CD8-positive, alpha-beta memory T cell (primary cell): ENCODE data around the gene DNMT3B. TPM values are rescaled to one million over a fixed set of nuclear protein-coding genes. Genes with fewer than 3 reads are reported as not detected.

ENCODE experiments used
- CTCF ChIA-PET: fragments of 350-600 bp; sonication (Branson Sonifier 250); formaldehyde crosslinking; loops from one replicate; lab custom pipeline; 2021; ENCODE audit warnings: antibody characterized with exemption; lab: Charles Lee
- POLR2A ChIA-PET: fragments of 350-600 bp; sonication (Branson Sonifier 250); formaldehyde crosslinking; loops from one replicate; lab custom pipeline; 2021; ENCODE audit warnings: antibody characterized with exemption; lab: Charles Lee
- DNase-seq, 5 donors: peaks; one replicate each; pipeline versions ENCODE4 v3.0.0 to v3.0.0-alpha.2; 2020 to 2022; ENCODE audit warnings: mixed read lengths in 1 of 5
- H3K27ac ChIP-seq: one replicate; pipeline ENCODE4 v1.7.0; 2013; ENCODE audit warnings: low read depth, mild to moderate bottlenecking, low read length, moderate library complexity
- H3K27me3 ChIP-seq: 2 replicates; pipeline ENCODE4 v1.7.0; 2013; ENCODE audit warnings: low read length, mild to moderate bottlenecking; ENCODE audit not compliant: insufficient read depth, poor library complexity, severe bottlenecking
- H3K36me3 ChIP-seq: 2 replicates; pipeline ENCODE4 v1.7.0; 2013; ENCODE audit warnings: mild to moderate bottlenecking, low read length, moderate library complexity; ENCODE audit not compliant: insufficient read depth
- H3K4me1 ChIP-seq: 2 replicates; pipeline ENCODE4 v1.7.0; 2013; ENCODE audit warnings: mild to moderate bottlenecking, low read length, moderate library complexity; ENCODE audit not compliant: insufficient read depth
- H3K4me3 ChIP-seq: 2 replicates; pipeline ENCODE4 v1.7.0; 2013; ENCODE audit warnings: mild to moderate bottlenecking, low read length
- H3K9me3 ChIP-seq: 2 replicates; pipeline ENCODE4 v1.7.0; 2013; ENCODE audit warnings: mild to moderate bottlenecking, low read length
- H3K27ac Mint-ChIP-seq, 8 donors: one replicate each; pipeline ENCODE4 v1.8.0; 2020 to 2021; ENCODE audit warnings: mixed read lengths in 8 of 8, mild to moderate bottlenecking in 6 of 8, inconsistent platforms in 3 of 8, moderate library complexity in 3 of 8
- H3K27me3 Mint-ChIP-seq, 2 donors: one replicate each; pipeline ENCODE4 v1.8.0; 2020 to 2021; ENCODE audit warnings: mixed read lengths in 2 of 2, mild to moderate bottlenecking in 1 of 2, moderate library complexity in 1 of 2
- H3K36me3 Mint-ChIP-seq, 3 donors: one replicate each; pipeline ENCODE4 v1.8.0; 2020 to 2021; ENCODE audit warnings: mixed read lengths in 3 of 3, inconsistent platforms in 1 of 3, mild to moderate bottlenecking in 1 of 3
- H3K4me1 Mint-ChIP-seq, 3 donors: one replicate each; pipeline ENCODE4 v1.8.0; 2020 to 2021; ENCODE audit warnings: mixed read lengths in 3 of 3, inconsistent platforms in 1 of 3, mild to moderate bottlenecking in 1 of 3
- H3K4me3 Mint-ChIP-seq, 7 donors: one replicate each; pipeline ENCODE4 v1.8.0; 2020 to 2021; ENCODE audit warnings: mixed read lengths in 7 of 7, mild to moderate bottlenecking in 6 of 7, moderate library complexity in 4 of 7, inconsistent platforms in 2 of 7
- H3K9me3 Mint-ChIP-seq, 5 donors: one replicate each; pipeline ENCODE4 v1.8.0; 2020 to 2022; ENCODE audit warnings: mixed read lengths in 5 of 5, mild to moderate bottlenecking in 3 of 5, moderate library complexity in 2 of 5, inconsistent platforms in 1 of 5
- polyA plus RNA-seq: library from polyadenylated mRNA; unstranded; fragments of 300-500 nt; fragmentation: Illumina TruSeq; gene quantifications from one replicate; pipeline ENCODE4 v1.2.3, GENCODE V29; 2021
- total RNA-seq, 2 experiments: library from RNA; stranded (reverse); gene quantifications; one replicate each; pipeline ENCODE4 v1.2.3, GENCODE V29; 2021

DNMT3B gene
- total and polyA plus RNA-seq, 3 experiments from 2014 or later: 0.22 to 1.4 (median 1.00) TPM

- H3K27me3 ChIP-seq: no peaks in the 10 kb centered on the region
Observed at GRCh38 chr20:32822225-32822624, 60.0 kb downstream of the DNMT3B start.

GRCh38 chr20:32823078-32823477 lies 60.9 kb downstream of the DNMT3B start:
- H3K4me3 Mint-ChIP-seq: peak overlapping the region in 5 of 7 donors; percentile 1 to 94 (median 7)
- CTCF ChIA-PET: no interaction called here

More at GRCh38 chr20:32822225-32822624, 60.0 kb downstream of the DNMT3B start:
- Mint-ChIP-seq H3K36me3 (peaks cover 0 to 26% (median 0%) of the 10 kb centered on the region in 3 donors), H3K27me3 (peaks cover 0 to 6% of the 10 kb centered on the region in 2 donors), H3K4me3 (peak overlapping the region in 6 of 7 donors; percentile 94 to 100 (median 98)), H3K4me1 (peaks cover 50 to 62% (median 52%) of the 10 kb centered on the region in 3 donors), H3K9me3 (no peaks in the 10 kb centered on the region), H3K27ac (peak overlapping the region in 7 of 8 donors; percentile 68 to 99 (median 76))
- Histone ChIP-seq H3K36me3 (peaks cover 5% of the 10 kb centered on the region), H3K4me1 (peaks cover 42% of the 10 kb centered on the region), H3K27ac (no peak overlapping the region), H3K4me3 (no peak overlapping the region), H3K9me3 (no peaks in the 10 kb centered on the region)
- ChIA-PET CTCF (interaction anchor here (1.3 kb wide), 1 partner anchor 44 kb away, joined by 3 read pairs; no protein-coding TSS in a partner anchor), POLR2A (no interaction called here)
- DNase-seq: no peak

GRCh38 chr20:32823737-32824588 lies 61.8 kb downstream of the DNMT3B start:
- H3K4me1 ChIP-seq: peaks cover 52% of the 10 kb centered on the region
- Mint-ChIP-seq H3K9me3 (no peaks in the 10 kb centered on the region), H3K36me3 (peaks cover 5 to 42% (median 9%) of the 10 kb centered on the region in 3 donors), H3K27ac (peak overlapping the region; percentile 36 to 97 (median 74)), H3K4me3 (peak overlapping the region in 4 of 7 donors; percentile 0 to 47 (median 20)), H3K4me1 (peaks cover 59 to 74% (median 64%) of the 10 kb centered on the region in 3 donors), H3K27me3 (peaks cover 0 to 6% of the 10 kb centered on the region in 2 donors)
- CTCF ChIA-PET: no interaction called here
- POLR2A ChIA-PET: interaction anchor here (0.5 kb wide), 2 partner anchors 9 to 32 kb away, joined by 4 to 6 read pairs; no protein-coding TSS in a partner anchor
- no peaks in the 10 kb centered on the region for H3K27me3 ChIP-seq
- H3K36me3 ChIP-seq: peaks cover 18% of the 10 kb centered on the region
- no peak overlapping the region for H3K27ac ChIP-seq
- no peaks in the 10 kb centered on the region for H3K9me3 ChIP-seq
- no peak overlapping the region for H3K4me3 ChIP-seq
- DNase-seq: no peak

More at GRCh38 chr20:32823078-32823477, 60.9 kb downstream of the DNMT3B start:
- Histone ChIP-seq H3K27me3 (no peaks in the 10 kb centered on the region), H3K36me3 (peaks cover 13% of the 10 kb centered on the region), H3K9me3 (no peaks in the 10 kb centered on the region), H3K4me1 (peaks cover 45% of the 10 kb centered on the region), H3K4me3 (no peak overlapping the region), H3K27ac (no peak overlapping the region)
- Mint-ChIP-seq H3K9me3 (no peaks in the 10 kb centered on the region), H3K27me3 (peaks cover 0 to 6% of the 10 kb centered on the region in 2 donors), H3K4me1 (peaks cover 53 to 66% (median 57%) of the 10 kb centered on the region in 3 donors), H3K27ac (peak overlapping the region; percentile 63 to 97 (median 74)), H3K36me3 (peaks cover 3 to 35% (median 3%) of the 10 kb centered on the region in 3 donors)
- POLR2A ChIA-PET: no interaction called here
- no peak for DNase-seq

- H3K27ac Mint-ChIP-seq: peak overlapping the region; percentile 15 to 84 (median 50)
- Histone ChIP-seq H3K9me3 (no peaks in the 10 kb centered on the region), H3K27ac (no peak overlapping the region), H3K4me1 (peaks cover 38% of the 10 kb centered on the region), H3K27me3 (no peaks in the 10 kb centered on the region), H3K36me3 (peaks cover 18% of the 10 kb centered on the region), H3K4me3 (no peak overlapping the region)
- no peak for DNase-seq
- POLR2A ChIA-PET: no interaction called here
- H3K9me3 Mint-ChIP-seq: no peaks in the 10 kb centered on the region
- H3K36me3 Mint-ChIP-seq: peaks cover 10 to 72% (median 14%) of the 10 kb centered on the region in 3 donors
- CTCF ChIA-PET: interaction anchor here (1.8 kb wide), 1 partner anchor 8 kb away, joined by 5 read pairs; the partner anchor contains the start of gene MAPRE1
- H3K4me3 Mint-ChIP-seq: peak overlapping the region in 3 of 7 donors; percentile 1 to 16 (median 10)
- H3K4me1 Mint-ChIP-seq: peaks cover 52 to 83% (median 65%) of the 10 kb centered on the region in 3 donors
- H3K27me3 Mint-ChIP-seq: peaks cover 0 to 3% of the 10 kb centered on the region in 2 donors
Observed at GRCh38 chr20:32828029-32828680, 66.0 kb downstream of the DNMT3B start.

GRCh38 chr20:32829311-32830005 lies 67.3 kb downstream of the DNMT3B start:
- no peaks in the 10 kb centered on the region for H3K9me3 ChIP-seq
- ChIA-PET CTCF (interaction anchor here (1.8 kb wide), 2 partner anchors 9 to 14 kb away, joined by 3 to 5 read pairs; partner anchors contain the start of gene MAPRE1), POLR2A (no interaction called here)
- no peaks in the 10 kb centered on the region for H3K27me3 ChIP-seq
- Mint-ChIP-seq H3K4me1 (peaks cover 41 to 76% (median 58%) of the 10 kb centered on the region in 3 donors), H3K4me3 (peak overlapping the region in 2 of 7 donors; percentile 19 to 27), H3K36me3 (peaks cover 10 to 77% (median 14%) of the 10 kb centered on the region in 3 donors), H3K27ac (peak overlapping the region in 7 of 8 donors; percentile 45 to 91 (median 58)), H3K27me3 (no peaks in the 10 kb centered on the region), H3K9me3 (no peaks in the 10 kb centered on the region)
- peaks cover 27% of the 10 kb centered on the region for H3K36me3 ChIP-seq
- H3K4me1 ChIP-seq: peaks cover 25% of the 10 kb centered on the region
- no peak overlapping the region for H3K4me3 ChIP-seq
- H3K27ac ChIP-seq: no peak overlapping the region
- no peak for DNase-seq

- H3K27me3 ChIP-seq: no peaks in the 10 kb centered on the region
- Mint-ChIP-seq H3K9me3 (no peaks in the 10 kb centered on the region), H3K4me3 (peak overlapping the region in 2 of 7 donors; percentile 5 to 62), H3K4me1 (peaks cover 38 to 74% (median 54%) of the 10 kb centered on the region in 3 donors), H3K27me3 (no peaks in the 10 kb centered on the region), H3K27ac (peak overlapping the region; percentile 1 to 91 (median 29)), H3K36me3 (peaks cover 10 to 81% (median 14%) of the 10 kb centered on the region in 3 donors)
- H3K27ac ChIP-seq: no peak overlapping the region
- CTCF ChIA-PET: interaction anchor here (1.8 kb wide), 1 partner anchor 13 kb away, joined by 3 read pairs; no protein-coding TSS in a partner anchor
- peaks cover 27% of the 10 kb centered on the region for H3K36me3 ChIP-seq
- no peak overlapping the region for H3K4me3 ChIP-seq
- DNase-seq: no peak
- POLR2A ChIA-PET: no interaction called here
- H3K4me1 ChIP-seq: peaks cover 24% of the 10 kb centered on the region
- no peaks in the 10 kb centered on the region for H3K9me3 ChIP-seq
Observed at GRCh38 chr20:32830437-32830836, 68.3 kb downstream of the DNMT3B start.

GRCh38 chr20:32831982-32832381 lies 69.8 kb downstream of the DNMT3B start:
- CTCF ChIA-PET: no interaction called here
- POLR2A ChIA-PET: interaction anchor here (0.7 kb wide), 2 partner anchors 12 to 94 kb away, joined by 5 to 7 read pairs; partner anchors contain the start of gene MAPRE1
- Histone ChIP-seq H3K4me3 (no peak overlapping the region), H3K4me1 (peaks cover 27% of the 10 kb centered on the region), H3K27ac (no peak overlapping the region), H3K27me3 (no peaks in the 10 kb centered on the region), H3K36me3 (peaks cover 31% of the 10 kb centered on the region), H3K9me3 (no peaks in the 10 kb centered on the region)
- H3K9me3 Mint-ChIP-seq: no peaks in the 10 kb centered on the region
- DNase-seq: no peak
- peaks cover 10 to 86% (median 17%) of the 10 kb centered on the region in 3 donors for H3K36me3 Mint-ChIP-seq
- peak overlapping the region in 4 of 8 donors; percentile 45 to 75 (median 53) for H3K27ac Mint-ChIP-seq
- H3K4me1 Mint-ChIP-seq: peaks cover 35 to 73% (median 49%) of the 10 kb centered on the region in 3 donors
- H3K4me3 Mint-ChIP-seq: peak overlapping the region in 4 of 7 donors; percentile 25 to 58 (median 42)
- H3K27me3 Mint-ChIP-seq: no peaks in the 10 kb centered on the region
